A549 (cell line): ENCODE results near the gene TTC16.

Experiments
- CTCF ChIP-seq: fragments of >200 bp; sonication (Bioruptor Twin); formaldehyde crosslinking; IDR thresholded peaks from 3 replicates; pipeline ENCODE4 v1.5.1; 2016
- EP300 ChIP-seq, 2 experiments: fragments of >200 bp; sonication (Bioruptor Twin); formaldehyde crosslinking; IDR thresholded peaks; 2 replicates in 1 of 2; 3 replicates in 1 of 2; pipeline ENCODE4 v1.6.1; 2016 to 2017
- MAFK ChIP-seq: fragments of 450-650 bp; IDR thresholded peaks from 2 replicates; pipeline ENCODE4 v1.6.1; 2014; ENCODE audit not compliant: partially characterized antibody
- MAX ChIP-seq: IDR thresholded peaks from 2 replicates; pipeline ENCODE4 v1.6.1; 2012
- NFE2L2 ChIP-seq: fragments of 150-350 bp; conservative IDR thresholded peaks from 2 replicates; pipeline ENCODE4 v1.6.1; 2014; ENCODE audit warnings: low read length
- NR3C1 ChIP-seq: fragments of >200 bp; sonication (Bioruptor Twin); formaldehyde crosslinking; IDR thresholded peaks from 3 replicates; pipeline ENCODE4 v1.6.1; 2017
- POLR2A ChIP-seq: IDR thresholded peaks from 2 replicates; pipeline ENCODE4 v1.6.1; 2012; ENCODE audit warnings: mild to moderate bottlenecking, low read length
- RCOR1 ChIP-seq: fragments of 150-350 bp; IDR thresholded peaks from 2 replicates; pipeline ENCODE4 v1.6.1; 2014; ENCODE audit warnings: antibody characterized with exemption, low read length, low read depth
- REST ChIP-seq: fragments of 200-600 bp; sonication (generic); IDR thresholded peaks from 2 replicates; pipeline ENCODE4 v1.6.1; 2016; ENCODE audit warnings: antibody characterized with exemption, mild to moderate bottlenecking, moderate library complexity
- RFX5 ChIP-seq: fragments of 450-650 bp; IDR thresholded peaks from 2 replicates; pipeline ENCODE4 v1.7.1; 2014; ENCODE audit warnings: antibody characterized with exemption, mild to moderate bottlenecking, moderate library complexity
- ZNF302 ChIP-seq: fragments of 250-450 bp; sonication (Bioruptor Pico); IDR thresholded peaks from 2 replicates; pipeline ENCODE4 v1.9.0; 2021; ENCODE audit warnings: inconsistent platforms, mild to moderate bottlenecking, moderate library complexity

GRCh38 chr9:127780126-127780885, 64.4 kb downstream of the TTC16 start:
- no peak for TF ChIP-seq CTCF
- TF ChIP-seq RCOR1 = no peak
- no peak for TF ChIP-seq EP300 (IDR thresholded peaks at IDR 0.05)
- TF ChIP-seq NR3C1 = no peak
- TF ChIP-seq REST = no peak
- TF ChIP-seq ZNF302 (CRISPR knock-in tag) = no peak
- no peak for TF ChIP-seq NFE2L2
- TF ChIP-seq MAFK = no peak
- TF ChIP-seq MAX = no peak
- no peak for TF ChIP-seq POLR2A
- TF ChIP-seq RFX5 = no peak
